Measurements from ENCODE around the gene DUSP5. TPM values are rescaled to one million over a fixed set of nuclear protein-coding genes. Genes with fewer than 3 reads are reported as not detected.
"Not testable (repeated sequence)": the region's sequence is repeated elsewhere in the genome, so short reads cannot be mapped to it uniquely, and the experiment has no call there.

DUSP5 gene, protein sequence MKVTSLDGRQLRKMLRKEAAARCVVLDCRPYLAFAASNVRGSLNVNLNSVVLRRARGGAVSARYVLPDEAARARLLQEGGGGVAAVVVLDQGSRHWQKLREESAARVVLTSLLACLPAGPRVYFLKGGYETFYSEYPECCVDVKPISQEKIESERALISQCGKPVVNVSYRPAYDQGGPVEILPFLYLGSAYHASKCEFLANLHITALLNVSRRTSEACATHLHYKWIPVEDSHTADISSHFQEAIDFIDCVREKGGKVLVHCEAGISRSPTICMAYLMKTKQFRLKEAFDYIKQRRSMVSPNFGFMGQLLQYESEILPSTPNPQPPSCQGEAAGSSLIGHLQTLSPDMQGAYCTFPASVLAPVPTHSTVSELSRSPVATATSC
- total RNA-seq, result 6.8 TPM
- long read RNA-seq, transcript DUSP5-201 (4 exons, 2,557 nt), result major isoform, 25 of 26 reads
- long read RNA-seq, partial matches to known transcripts, result 1 of 26 reads
- long read RNA-seq, other reads (novel, unspliced or antisense), result 0 of 26 reads

DNA sequence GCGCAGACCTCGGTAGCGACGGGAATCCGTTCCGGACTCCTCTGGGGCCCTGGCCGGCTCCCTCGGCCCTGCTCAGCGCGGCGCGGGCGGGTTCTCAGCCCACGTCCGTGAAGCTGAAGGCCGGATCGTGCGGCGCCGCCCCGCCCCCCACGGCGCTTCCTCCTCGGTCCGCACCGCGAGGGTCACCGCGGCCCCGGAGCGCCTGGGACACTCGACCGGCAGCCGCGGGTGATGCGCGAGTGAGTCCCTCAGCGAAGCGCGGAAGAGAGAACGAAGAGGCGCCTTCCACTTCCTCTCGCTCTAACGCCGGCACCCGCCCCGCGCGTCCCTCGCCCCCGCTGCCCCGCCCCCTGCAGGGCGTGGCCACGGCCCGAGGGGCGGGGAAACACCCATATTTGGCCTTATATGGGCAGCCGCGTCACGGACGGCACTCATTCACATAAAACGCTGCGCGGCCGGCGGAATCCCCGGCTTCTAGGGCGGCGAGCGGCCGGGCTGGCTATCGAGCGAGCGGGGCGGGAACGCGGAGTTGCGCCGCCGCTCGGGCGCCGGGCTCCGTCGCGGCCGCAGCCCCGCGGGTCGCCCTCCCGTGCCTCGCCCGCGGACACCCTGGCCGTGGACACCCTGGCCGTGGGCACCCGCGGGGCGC is at the start of gene DUSP5:
Gene DUSP5 (plus strand): TSS at position 470 of the 649 bp plus-strand sequence. CDS start 215 bp downstream, outside the sequence.
- ATAC-seq (ENCODE audit: poor library complexity) (peak; percentile 91), DNase-seq (peak; percentile 97)
- intact Hi-C loops (cut with DNase I), result loop anchor here (2.0 kb wide), 1 partner anchor 143 kb away; no protein-coding TSS in a partner anchor

DNA sequence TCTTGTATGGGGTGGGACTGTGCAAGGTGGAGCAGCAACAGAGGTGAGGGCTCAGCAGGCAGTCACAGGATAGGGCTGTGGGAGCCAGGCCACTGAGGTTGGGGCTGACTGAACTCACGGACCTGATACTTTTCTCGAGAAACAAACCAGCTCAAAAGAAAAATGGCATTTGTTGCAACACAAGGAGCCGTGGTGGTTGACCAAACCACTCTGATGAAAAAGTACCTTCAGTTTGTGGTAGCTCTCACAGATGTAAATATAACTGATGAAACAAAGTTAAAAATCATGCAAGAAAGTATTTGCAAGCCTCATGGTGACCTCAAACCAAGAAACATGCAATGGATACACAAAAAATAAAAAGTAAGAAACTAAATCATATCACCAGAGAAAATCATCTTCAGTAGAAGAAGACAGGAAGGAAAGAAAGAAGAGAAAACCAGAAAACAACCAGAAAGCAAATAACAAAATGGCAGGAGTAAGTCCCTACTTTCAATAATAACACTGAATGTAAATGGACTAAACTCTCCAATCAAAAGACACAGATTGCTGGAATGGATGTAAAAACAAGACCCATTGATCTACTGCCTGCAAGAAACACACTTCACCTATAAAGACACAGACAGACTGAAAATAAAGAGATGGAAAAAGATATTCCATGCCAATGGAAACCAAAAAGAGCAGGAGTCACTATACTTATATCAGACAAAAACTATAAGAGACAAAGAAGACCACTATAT is 48.9 kb upstream of the DUSP5 start:
- intact Hi-C loops (cut with DNase I), result no loop called here
- DNase-seq, result no peak
- no peak for ATAC-seq (ENCODE audit: poor library complexity)

DNA sequence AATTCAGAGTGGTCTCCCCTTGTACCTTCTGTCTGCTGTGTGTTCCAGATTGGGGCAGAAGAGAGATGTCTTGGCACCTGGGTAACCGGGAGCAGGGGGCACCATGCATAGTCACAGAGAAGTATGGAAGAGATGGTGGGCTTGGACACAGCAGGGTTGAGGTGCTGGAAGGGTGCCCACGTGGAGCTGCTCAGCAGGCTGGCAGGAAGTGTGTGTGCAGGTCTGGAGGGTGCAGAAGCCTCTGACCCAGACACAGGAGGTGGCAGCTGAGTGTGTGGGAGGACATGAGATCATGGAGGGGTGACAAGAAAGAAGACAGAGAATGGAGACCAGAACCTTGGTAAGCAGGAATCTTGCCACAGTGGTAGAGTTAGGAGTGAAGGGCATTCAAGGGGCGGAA is 42.3 kb upstream of the DUSP5 start:
- intact Hi-C loops (cut with DNase I), result no loop called here
- no peak for DNase-seq
- no peak for ATAC-seq (ENCODE audit: poor library complexity)

DNA sequence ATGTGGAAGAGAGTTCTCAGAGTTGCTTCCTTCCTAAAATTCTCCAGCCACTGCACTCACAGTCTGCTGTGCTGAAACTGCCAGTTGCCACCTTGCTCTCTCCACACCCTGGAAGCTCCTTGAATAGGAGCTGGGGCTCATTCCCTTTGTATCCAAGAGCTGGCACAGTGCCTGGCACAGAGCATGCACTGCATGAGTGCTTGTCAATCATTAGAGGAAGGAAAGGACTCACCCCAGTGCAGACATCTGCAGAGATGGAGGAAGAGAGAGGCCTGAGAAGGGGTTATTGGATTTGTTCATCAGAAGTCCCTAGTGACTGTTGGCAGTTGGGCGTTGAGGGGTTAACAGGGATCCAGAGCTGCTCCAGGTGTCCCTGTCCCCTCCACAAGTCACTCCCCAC is 41.7 kb upstream of the DUSP5 start:
- no peak for ATAC-seq (ENCODE audit: poor library complexity)
- no peak for DNase-seq
- intact Hi-C loops (cut with DNase I), result no loop called here

DNA sequence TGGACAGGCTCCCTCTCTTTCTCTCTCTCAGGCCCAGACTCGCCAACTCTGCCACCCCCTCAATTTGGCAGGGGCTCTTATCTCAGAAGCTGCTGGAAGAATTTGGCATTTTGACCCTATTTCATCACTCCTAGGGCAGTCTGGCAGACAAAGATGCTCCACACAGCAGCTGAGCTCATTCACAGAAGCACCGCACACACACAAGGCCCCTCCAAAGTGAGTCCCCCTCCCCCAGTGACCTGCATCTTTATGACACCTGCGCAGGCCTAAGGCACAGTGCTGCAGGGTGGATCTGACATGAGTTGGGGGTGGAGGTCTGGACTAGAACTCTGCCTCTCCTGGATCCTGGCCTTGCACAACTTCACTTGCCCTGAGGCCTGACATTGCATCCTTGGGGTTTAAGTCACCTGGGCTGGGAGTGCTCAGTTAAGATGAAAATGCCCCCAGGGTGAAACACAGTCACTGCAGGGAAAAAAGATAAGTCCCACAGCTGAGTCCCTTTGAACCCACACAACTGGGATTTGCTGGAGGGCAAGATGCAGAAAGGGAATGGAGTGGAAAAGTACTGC is 41.1 kb upstream of the DUSP5 start:
- ATAC-seq (ENCODE audit: poor library complexity) (no peak), DNase-seq (no peak)
- intact Hi-C loops (cut with DNase I), result no loop called here

DNA sequence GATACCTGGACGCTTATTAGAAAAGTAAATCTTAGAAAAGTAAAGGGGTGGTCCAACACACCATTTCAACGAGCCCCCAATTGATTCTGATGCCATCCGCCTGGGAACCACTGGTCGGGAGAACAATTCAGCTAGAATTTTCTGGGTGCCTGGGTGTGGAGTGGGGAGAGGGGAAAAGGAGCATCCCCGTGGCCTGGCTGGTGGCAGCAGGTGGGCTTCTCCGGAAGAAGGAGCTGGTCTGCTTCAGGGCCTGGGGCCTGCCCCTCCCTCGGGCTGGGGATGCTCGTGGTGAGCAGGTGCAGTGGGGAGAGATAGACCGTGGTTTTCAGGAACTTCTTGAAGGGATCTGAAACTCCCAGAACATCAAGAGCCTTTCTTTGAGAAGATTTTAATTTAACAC is 39.9 kb upstream of the DUSP5 start:
- no peak for DNase-seq
- intact Hi-C loops (cut with DNase I), result no loop called here
- ATAC-seq (ENCODE audit: poor library complexity), result no peak

DNA sequence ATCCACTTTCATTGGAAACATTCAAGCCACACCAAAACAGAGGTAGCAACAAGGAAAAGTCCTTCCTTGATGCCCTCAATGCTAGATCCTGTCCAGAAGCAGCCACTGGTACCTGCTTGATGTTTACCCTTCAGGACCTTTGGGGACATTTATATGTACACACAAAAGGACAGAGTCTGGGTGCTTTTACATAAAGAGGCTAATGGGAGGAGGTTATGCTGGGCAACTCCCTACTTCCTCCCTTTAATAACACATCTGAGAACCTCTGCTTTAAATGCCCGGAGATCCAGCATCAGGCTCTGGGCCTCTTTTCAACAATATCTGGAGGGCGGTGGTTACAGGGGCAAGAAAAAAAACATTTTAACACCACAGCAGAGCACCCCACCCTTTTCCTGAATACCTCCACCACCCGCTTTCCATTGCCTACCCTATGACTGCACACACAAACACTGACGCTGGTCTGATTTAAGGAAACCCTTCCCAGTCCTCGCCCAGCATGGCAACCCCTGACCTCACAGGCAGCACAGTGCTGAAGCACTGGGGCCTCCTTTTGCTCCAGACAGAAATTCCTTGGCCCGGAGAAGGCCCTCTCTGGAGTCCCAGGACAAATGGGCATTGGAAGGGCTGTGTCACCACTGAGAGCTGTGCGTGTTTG is 39.3 kb upstream of the DUSP5 start:
- DNase-seq, result no peak
- ATAC-seq (ENCODE audit: poor library complexity), result no peak
- intact Hi-C loops (cut with DNase I), result no loop called here

DNA sequence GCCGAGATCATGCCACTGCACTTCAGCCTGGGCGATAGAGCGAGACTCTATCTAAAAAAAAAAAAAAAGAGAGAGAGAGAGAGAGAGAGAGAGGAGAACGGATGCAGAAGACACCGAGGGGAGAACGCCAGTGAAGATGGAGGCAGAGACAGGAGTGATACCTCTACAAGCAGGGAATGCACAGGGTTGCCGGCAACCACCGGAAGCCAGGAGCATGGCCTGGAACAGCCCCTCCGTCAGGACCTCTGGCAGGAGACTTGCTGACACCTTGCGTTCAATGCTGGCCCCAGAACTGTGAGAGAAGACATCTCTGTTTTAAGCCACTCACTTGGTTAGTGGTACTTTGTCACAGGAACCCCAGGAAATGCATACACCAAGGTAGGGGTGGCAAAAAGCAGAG is 38.1 kb upstream of the DUSP5 start:
- intact Hi-C loops (cut with DNase I), result no loop called here
- DNase-seq (no peak), ATAC-seq (ENCODE audit: poor library complexity) (no peak)

DNA sequence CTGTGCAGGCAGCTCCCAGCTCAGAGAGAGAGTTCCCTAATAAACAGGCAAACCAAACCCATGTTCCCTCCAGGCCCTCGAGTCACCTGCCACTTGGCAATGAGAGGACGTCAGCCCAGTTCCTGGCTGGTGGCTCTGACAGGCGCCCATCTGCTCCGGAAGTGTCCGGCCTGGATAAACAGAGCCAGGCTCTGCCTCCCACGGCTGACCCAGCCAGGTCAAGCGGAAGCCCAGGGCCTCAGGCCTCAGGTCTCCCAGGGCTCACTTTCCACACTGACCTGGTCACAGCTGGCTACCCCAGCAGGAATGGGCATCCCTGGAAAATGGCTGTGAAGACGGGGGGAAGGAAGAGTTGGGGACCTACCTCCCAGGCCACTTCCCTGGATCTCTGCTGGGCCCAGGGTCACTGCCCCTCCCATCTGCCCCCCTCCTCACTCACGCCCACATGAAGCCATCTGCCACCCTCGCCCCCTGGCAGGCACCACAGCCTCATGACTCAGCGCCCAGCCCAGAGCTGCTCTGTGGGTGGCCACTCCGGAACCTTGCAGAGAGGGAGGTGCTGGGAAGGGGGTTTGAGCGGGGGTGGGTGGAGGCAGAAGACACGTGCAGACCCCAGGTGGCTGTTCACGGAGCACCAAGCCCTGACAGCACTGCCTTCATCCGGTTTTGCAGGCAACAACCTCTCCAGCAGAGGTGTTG is 37.4 kb upstream of the DUSP5 start:
- peak; percentile 56 for DNase-seq
- intact Hi-C loops (cut with DNase I), result no loop called here
- peak; percentile 65 for ATAC-seq (ENCODE audit: poor library complexity)

DNA sequence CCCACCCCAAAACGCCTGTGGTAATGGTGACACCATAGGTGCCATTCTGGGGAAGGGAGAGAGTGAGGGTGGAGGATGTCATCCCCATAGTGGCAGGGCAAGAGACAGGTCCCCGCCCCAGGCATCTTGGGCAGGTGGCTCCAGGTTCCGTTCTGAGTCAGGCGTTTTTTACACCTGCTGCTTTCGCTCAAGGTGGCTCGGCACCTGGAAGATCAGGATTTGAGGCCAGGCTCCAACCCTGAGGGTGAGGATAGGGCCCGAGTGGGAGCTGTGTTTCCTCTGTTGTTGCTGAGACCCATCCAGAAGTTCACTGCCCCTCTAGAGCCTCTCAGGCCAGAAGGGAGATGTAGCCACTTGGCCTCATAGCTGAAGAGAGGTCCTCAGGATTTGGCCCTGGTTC is 36.6 kb upstream of the DUSP5 start:
- no peak for ATAC-seq (ENCODE audit: poor library complexity)
- no peak for DNase-seq
- intact Hi-C loops (cut with DNase I), result no loop called here

DNA sequence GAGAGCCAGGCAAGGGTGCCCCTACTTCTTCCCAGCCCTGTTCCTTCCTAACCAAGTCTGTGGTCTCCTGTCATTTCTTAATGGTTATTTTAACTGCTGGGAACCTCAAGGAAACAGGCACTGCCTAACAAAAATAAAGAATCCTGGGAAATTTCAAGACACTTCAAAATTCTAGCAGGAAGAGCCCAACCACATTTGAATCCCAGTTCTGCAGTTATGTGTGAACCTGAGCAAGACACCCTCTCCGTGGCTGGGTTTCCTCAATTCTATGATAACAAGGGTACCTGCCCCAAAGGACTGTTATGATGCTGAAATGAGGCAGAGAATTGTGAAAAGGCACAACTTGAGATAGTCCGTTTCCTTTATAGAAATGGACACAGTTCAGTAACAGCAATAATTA is 36.2 kb upstream of the DUSP5 start:
- intact Hi-C loops (cut with DNase I), result no loop called here
- DNase-seq, result no peak
- no peak for ATAC-seq (ENCODE audit: poor library complexity)

DNA sequence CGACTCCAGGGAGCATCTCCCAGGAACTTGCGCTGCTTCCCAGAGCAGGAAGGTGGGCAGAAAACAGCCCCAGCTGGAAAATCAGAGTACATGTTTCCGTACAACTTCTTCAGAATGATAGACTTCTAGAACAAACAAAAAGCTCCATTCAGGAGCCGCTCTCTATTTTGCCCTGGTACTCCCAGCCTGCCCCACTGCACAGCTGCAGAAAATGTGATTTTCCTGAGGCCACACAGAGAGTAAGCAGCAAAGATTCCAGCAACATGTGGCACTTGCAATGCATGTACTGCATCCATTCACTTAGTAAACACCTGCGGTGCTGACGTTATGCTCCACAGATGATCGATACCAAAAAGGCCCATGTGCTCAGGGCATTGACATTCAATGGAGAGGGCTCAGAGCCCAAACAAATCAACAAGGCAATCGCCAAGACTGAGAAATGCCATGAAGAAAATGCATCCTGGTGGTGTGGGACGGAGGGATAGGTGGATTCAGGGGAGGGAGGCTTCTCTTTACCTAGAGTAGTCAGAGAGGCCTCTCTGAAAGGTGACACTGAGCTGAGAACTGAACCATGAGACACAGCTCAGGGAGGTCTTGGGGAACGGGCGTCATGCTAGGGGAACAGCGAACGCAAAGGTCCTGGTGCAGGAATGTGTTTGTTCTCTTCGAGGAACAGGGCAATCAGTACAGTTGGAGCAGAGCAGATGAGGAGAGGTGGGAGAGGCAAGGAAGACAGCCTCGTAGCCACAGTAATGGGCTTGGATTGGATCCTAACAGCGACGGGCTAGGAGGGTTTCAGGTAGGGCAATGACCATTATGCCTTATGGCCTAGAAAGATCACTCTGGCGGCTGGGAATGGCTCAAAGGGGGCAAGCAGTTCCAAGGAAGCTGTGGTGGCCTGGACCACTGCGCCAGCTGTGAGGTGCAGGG is 35.3 kb upstream of the DUSP5 start:
- intact Hi-C loops (cut with DNase I), result no loop called here
- DNase-seq (no peak), ATAC-seq (ENCODE audit: poor library complexity) (no peak)

DNA sequence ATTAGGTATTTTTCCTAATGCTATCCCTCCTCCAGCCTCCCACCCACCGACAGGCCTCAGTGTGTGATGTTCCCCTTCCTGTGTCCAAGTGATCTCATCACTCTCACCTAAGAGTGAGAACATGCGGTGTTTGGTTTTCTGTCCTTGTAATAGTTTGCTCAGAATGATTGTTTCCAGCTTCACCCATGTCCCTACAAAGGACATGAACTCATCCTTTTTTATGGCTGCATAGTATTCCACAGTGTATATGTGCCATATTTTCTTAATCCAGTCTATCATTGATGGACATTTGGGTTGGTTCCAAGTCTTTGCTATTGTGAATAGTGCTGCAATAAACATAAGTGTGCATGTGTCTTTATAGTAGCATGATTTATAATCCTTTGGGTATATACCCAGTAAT is 29.4 kb upstream of the DUSP5 start:
- ATAC-seq (ENCODE audit: poor library complexity); DNase-seq; intact Hi-C loops (cut with DNase I): not testable (repeated sequence)

DNA sequence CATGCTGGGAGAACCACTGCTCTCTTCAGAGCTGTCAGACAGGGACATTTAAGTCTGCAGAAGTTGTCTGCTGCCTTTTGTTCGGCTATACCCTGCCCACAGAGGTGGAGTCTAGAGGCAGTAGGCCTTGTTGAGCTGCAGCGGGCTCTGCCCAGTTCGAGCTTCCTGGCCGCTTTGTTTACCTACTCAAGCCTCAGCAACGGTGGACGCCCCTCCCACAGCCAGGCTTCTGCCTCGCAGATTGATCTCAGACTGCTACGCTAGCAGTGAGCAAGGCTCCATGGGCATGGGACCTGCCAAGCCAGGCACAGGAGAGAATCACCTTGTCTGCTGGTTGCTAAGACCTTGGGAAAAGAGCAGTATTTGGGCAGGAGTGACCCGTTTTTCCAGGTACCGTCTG is 27.2 kb upstream of the DUSP5 start:
- ATAC-seq (ENCODE audit: poor library complexity); intact Hi-C loops (cut with DNase I); DNase-seq: not testable (repeated sequence)

DNA sequence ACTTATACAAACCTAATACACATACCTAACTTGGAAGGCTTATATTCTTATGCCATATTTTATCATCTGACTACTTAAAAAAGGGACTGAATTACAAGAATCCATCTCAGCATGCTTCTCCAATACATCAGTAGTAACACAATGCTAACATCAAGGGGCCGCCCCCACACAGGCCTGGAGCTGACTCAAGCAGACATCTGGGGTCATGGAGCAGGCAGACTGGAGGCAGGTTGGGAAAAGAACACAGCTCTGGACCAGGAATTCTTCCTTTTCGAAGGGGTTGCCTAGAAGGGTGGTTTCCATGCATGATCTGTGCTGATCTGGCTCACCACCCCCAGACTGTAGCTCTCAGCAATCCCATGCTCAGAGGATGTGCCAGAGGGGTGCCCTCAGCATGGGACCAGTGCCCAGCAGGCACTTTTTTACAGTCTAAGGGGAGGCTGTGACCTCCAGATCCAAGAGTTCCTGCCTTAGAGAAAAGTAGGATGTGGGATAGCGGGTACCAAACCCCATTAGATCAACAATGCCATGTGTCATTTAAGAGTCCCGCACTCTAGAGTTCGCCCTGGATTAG is 26.1 kb upstream of the DUSP5 start:
- intact Hi-C loops (cut with DNase I), result no loop called here
- DNase-seq, result no peak
- no peak for ATAC-seq (ENCODE audit: poor library complexity)

DNA sequence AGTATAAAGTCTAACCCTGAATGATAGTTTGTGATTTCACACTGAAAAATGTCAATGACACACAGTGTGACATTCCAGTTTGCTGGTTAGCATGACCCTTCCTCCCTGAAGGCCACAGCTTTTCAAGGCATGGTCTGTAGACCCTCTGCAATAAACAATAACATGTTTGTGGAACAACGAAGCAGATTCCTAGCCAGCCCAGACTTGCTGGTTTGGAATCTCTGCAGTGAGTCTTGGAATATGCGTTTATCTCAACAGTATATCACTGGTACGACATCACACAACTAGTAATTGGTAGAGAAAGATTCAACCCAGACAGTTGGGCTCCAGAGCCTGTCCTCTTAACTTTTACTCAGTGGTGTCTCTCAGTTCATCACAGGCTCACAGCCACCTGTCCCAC is 23.7 kb upstream of the DUSP5 start:
- intact Hi-C loops (cut with DNase I), result no loop called here
- ATAC-seq (ENCODE audit: poor library complexity) (no peak), DNase-seq (no peak)

DNA sequence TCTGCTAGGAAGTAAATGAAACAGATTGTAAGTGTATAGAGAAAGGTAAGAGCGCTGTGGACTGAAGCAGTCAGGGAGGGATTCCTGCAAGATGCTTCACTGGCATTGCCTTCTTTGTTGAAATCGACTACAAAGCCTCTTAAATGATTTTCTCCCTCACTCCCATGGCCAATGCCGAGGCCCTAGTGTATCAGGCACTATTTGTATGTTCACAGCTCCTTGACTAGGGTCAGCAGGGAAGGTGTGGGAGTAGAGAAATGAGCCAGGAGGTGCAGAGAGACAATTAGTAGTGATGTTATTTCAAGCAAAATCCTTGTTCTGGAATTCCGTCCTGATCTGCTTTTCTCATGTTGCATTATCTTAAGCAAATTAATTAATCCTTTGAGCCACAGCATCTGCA is 22.9 kb upstream of the DUSP5 start:
- intact Hi-C loops (cut with DNase I), result no loop called here
- ATAC-seq (ENCODE audit: poor library complexity), result no peak
- DNase-seq, result no peak

All from Right ventricle myocardium superior (tissue), 1 donor.